Gastroesophageal sphincter (tissue), 3 donors: ENCODE data around the gene DOLPP1.

Source experiments
- POLR2A ChIP-seq, 2 donors: fragments of 450-650 bp; IDR thresholded peaks; one replicate each; pipeline ENCODE4 v1.6.1; 2017; ENCODE audit warnings: antibody characterized with exemption in 2 of 2, mild to moderate bottlenecking in 2 of 2, moderate library complexity in 1 of 2
- POLR2AphosphoS5 ChIP-seq: sonication (generic); formaldehyde crosslinking; IDR thresholded peaks from one replicate; pipeline ENCODE4 v1.6.1; 2017; ENCODE audit warnings: antibody characterized with exemption
- TF ChIP-seq, protein P1 (sequence below), 4 experiments: fragments of 200-600 bp in 2 of 4; fragments of 450-650 bp in 2 of 4; sonication (generic) in 1 of 4; IDR thresholded peaks; one replicate each; pipeline ENCODE4 v1.5.1; 2017 to 2019; ENCODE audit warnings: antibody characterized with exemption in 4 of 4, mild to moderate bottlenecking in 2 of 4, moderate library complexity in 2 of 4

DNA sequence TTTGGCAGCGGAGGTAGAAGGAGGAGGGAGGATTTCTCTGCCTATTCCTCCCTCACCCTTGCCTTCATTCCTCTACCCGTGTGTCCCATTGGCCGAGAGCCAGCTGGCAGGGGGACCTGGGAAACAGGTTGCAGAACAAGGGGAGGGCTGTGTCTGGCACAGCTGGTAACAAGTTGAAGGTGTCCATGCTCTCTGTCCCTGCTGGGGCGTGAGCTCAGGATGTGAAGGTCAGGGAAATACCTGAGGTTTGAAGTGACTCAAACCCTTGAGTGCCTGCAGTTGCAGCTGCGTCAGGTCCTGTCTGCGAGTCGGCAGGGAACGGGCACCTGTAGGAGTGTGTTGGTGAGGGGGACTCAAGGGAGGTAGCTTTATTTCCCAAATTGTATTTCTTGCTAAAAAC is 28.3 kb upstream of the DOLPP1 start:
- TF ChIP-seq, protein P1, sequence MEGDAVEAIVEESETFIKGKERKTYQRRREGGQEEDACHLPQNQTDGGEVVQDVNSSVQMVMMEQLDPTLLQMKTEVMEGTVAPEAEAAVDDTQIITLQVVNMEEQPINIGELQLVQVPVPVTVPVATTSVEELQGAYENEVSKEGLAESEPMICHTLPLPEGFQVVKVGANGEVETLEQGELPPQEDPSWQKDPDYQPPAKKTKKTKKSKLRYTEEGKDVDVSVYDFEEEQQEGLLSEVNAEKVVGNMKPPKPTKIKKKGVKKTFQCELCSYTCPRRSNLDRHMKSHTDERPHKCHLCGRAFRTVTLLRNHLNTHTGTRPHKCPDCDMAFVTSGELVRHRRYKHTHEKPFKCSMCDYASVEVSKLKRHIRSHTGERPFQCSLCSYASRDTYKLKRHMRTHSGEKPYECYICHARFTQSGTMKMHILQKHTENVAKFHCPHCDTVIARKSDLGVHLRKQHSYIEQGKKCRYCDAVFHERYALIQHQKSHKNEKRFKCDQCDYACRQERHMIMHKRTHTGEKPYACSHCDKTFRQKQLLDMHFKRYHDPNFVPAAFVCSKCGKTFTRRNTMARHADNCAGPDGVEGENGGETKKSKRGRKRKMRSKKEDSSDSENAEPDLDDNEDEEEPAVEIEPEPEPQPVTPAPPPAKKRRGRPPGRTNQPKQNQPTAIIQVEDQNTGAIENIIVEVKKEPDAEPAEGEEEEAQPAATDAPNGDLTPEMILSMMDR (IDR thresholded peaks at IDR 0.05): no peak
- TF ChIP-seq POLR2A (IDR thresholded peaks at IDR 0.05) (no peak), POLR2AphosphoS5 (no peak)
